Esophagus mucosa (tissue), 1 donor: ENCODE measurements around the gene IZUMO4. TPM values are rescaled to one million over a fixed set of nuclear protein-coding genes. Genes with fewer than 3 reads are reported as not detected.

Experiments used
- total RNA-seq: library from RNA; stranded (reverse); gene quantifications from one replicate; pipeline ENCODE4 v1.2.4, GENCODE V29; 2023
- donor health status: DM: yes; HTN: yes; CAD: no.

The IZUMO4 gene
- total RNA-seq, 1 donor from 2014 or later, result 4.7 TPM

Other genes with a start within 250 kb of the IZUMO4 start
- gene REXO1, start 248.4 kb upstream of the IZUMO4 start, total RNA-seq, result 16.9 TPM
- gene KLF16, start 233.3 kb upstream of the IZUMO4 start, total RNA-seq, result 23.4 TPM
- gene ABHD17A, start 211.4 kb upstream of the IZUMO4 start, total RNA-seq, result 50.9 TPM
- 5.5 TPM for gene ADAT3, start 191.5 kb upstream of the IZUMO4 start, total RNA-seq
- 45.6 TPM for gene SCAMP4, start 191.5 kb upstream of the IZUMO4 start, total RNA-seq
- 38.8 TPM for gene CSNK1G2, start 155.7 kb upstream of the IZUMO4 start, total RNA-seq
- gene BTBD2, start 81.2 kb upstream of the IZUMO4 start, total RNA-seq, result 68.6 TPM
- gene MKNK2, start 45.7 kb upstream of the IZUMO4 start, total RNA-seq, result 311 TPM
- 28.1 TPM for gene MOB3A, start 589 bp upstream of the IZUMO4 start, total RNA-seq
- gene AP3D1, start 54.7 kb downstream of the IZUMO4 start, total RNA-seq, result 84.2 TPM
- 20.8 TPM for gene DOT1L, start 67.0 kb downstream of the IZUMO4 start, total RNA-seq
- gene PLEKHJ1, start 139.4 kb downstream of the IZUMO4 start, total RNA-seq, result 48.9 TPM
- 45.4 TPM for gene SF3A2, start 139.9 kb downstream of the IZUMO4 start, total RNA-seq
- 0.56 TPM for gene AMH, start 152.4 kb downstream of the IZUMO4 start, total RNA-seq
- not detected for gene JSRP1, start 159.5 kb downstream of the IZUMO4 start, total RNA-seq
- 0.08 TPM for gene PEAK3, start 185.3 kb downstream of the IZUMO4 start, total RNA-seq
- not detected for gene LINGO3, start 211.2 kb downstream of the IZUMO4 start, total RNA-seq
- 98.9 TPM for gene LSM7, start 231.7 kb downstream of the IZUMO4 start, total RNA-seq
- gene SPPL2B, start 231.8 kb downstream of the IZUMO4 start, total RNA-seq, result 18.8 TPM